ENCODE results near the gene HDAC7. TPM values are rescaled to one million over a fixed set of nuclear protein-coding genes. Genes with fewer than 3 reads are reported as not detected.

Gene HDAC7
- total RNA-seq, 4 donors from 2014 or later: 90.4 to 186 (median 98.4) TPM

DNA sequence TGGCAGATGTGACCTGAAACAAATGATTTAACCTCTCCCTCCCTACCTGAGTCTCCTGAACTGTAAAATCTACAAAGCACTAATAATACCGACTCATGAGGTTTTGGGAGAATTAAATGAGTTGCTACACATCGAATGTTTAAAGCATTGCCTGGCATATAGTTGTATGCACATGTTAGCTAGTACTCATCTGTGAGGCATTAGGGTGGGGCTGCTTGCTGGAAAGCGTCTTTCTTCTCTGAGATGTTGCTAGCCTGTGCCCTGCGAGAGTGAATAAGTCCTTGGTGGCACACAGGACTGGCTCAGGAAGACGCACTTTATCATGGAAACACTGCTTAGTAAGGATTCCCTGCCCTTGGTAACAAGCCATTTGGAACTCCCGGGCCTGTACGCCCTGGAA, 67.2 kb downstream of the HDAC7 start:
- Histone ChIP-seq H3K27ac (peak overlapping the region in 1 of 4 donors; percentile 60), H3K27me3 (no peaks in the 10 kb centered on the region), H3K9me3 (no peaks in the 10 kb centered on the region), H3K36me3 (peaks cover 0 to 5% (median 0%) of the 10 kb centered on the region in 3 donors), H3K4me3 (no peak overlapping the region), H3K4me1 (peaks cover 0 to 37% (median 18%) of the 10 kb centered on the region in 4 donors)
- no peak for DNase-seq (ENCODE audit: low spot score in 2 of 2)
- TF ChIP-seq POLR2A (IDR thresholded peaks at IDR 0.05) (no peak), CTCF (IDR thresholded peaks at IDR 0.05) (no peak), EP300 (IDR thresholded peaks at IDR 0.05) (no peak)
- WGBS, 2 donors: 64 to 75% methylated on average over 7 of the region's 7 CpGs

- Histone ChIP-seq H3K27me3 (no peaks in the 10 kb centered on the region), H3K9me3 (no peaks in the 10 kb centered on the region), H3K27ac (no peak overlapping the region), H3K4me1 (peaks cover 0 to 36% (median 18%) of the 10 kb centered on the region in 4 donors), H3K4me3 (no peak overlapping the region), H3K36me3 (peaks cover 0 to 5% (median 0%) of the 10 kb centered on the region in 3 donors)
- no peak for TF ChIP-seq POLR2A (IDR thresholded peaks at IDR 0.05)
- TF ChIP-seq EP300 (IDR thresholded peaks at IDR 0.05): no peak
- no peak for TF ChIP-seq CTCF (IDR thresholded peaks at IDR 0.05)
- 81 to 92% methylated on average over 3 to 4 of the region's 4 CpGs for WGBS, 2 donors
- DNase-seq (ENCODE audit: low spot score in 2 of 2): no peak
These were observed 67.6 kb downstream of the HDAC7 start for GRCh38 chr12:47752121-47752520.

DNA sequence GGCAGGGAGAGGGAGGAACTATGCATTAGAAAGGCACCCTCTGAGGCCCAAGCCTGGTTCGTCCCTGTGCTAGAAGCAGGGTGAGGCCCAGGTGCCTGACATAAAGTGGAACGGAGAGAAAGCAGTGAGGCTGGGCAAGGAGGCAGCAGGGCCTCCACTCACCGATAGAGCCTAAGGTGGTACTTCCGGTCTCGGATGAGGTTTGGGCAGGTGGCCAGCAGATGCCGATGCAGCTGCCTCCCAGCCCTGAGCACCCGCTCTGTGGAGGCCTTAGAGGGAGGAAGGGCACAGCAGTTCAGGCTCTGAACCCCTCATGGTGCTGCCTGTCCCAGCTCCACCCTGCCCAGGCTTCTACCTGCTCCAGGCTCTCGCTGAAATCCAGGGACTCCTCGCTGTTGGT, 68.1 kb downstream of the HDAC7 start:
- DNase-seq (ENCODE audit: low spot score in 2 of 2): no peak
- 74 to 77% methylated on average over 9 of the region's 9 CpGs for WGBS, 2 donors
- Histone ChIP-seq H3K27ac (no peak overlapping the region), H3K27me3 (no peaks in the 10 kb centered on the region), H3K4me1 (peaks cover 0 to 36% (median 18%) of the 10 kb centered on the region in 4 donors), H3K9me3 (no peaks in the 10 kb centered on the region), H3K4me3 (no peak overlapping the region), H3K36me3 (peaks cover 0 to 5% (median 0%) of the 10 kb centered on the region in 3 donors)
- TF ChIP-seq CTCF (IDR thresholded peaks at IDR 0.05) (no peak), EP300 (IDR thresholded peaks at IDR 0.05) (no peak), POLR2A (IDR thresholded peaks at IDR 0.05) (no peak)

DNA sequence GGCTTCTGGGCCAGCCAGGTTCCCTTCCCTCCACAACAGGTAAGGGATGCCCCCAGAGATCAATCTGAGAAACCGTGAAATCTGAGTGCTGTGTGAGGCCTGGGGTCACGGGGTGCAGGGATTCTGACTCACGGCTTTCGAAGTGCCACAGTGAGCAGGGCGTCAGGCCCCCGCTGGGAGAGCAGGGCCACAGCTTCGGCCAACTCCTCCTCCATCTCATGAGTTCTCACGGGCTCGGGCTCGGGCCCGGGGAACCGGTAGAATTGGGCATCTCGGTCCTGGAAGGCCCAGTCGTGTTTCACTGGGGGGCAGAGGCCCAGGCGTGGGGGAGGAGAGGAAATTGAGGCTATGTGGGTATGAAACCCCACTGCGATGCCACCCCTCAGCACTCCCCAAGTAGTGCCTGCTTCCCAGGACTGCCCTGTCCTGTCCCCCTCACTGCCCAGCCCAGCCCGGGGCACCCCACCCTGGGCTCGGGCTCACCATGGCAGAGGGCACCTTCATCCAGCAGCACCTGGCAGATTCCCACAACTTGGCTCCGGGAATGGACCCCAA, 68.7 kb downstream of the HDAC7 start:
- Histone ChIP-seq H3K27me3 (no peaks in the 10 kb centered on the region), H3K27ac (no peak overlapping the region), H3K36me3 (peaks cover 0 to 5% (median 0%) of the 10 kb centered on the region in 3 donors), H3K4me1 (peaks cover 0 to 31% (median 18%) of the 10 kb centered on the region in 4 donors), H3K9me3 (no peaks in the 10 kb centered on the region), H3K4me3 (no peak overlapping the region)
- no peak for DNase-seq (ENCODE audit: low spot score in 2 of 2)
- WGBS, 2 donors: 86 to 88% methylated on average over 16 to 17 of the region's 19 CpGs
- TF ChIP-seq EP300 (IDR thresholded peaks at IDR 0.05) (no peak), POLR2A (IDR thresholded peaks at IDR 0.05) (no peak), CTCF (IDR thresholded peaks at IDR 0.05) (no peak)

DNA sequence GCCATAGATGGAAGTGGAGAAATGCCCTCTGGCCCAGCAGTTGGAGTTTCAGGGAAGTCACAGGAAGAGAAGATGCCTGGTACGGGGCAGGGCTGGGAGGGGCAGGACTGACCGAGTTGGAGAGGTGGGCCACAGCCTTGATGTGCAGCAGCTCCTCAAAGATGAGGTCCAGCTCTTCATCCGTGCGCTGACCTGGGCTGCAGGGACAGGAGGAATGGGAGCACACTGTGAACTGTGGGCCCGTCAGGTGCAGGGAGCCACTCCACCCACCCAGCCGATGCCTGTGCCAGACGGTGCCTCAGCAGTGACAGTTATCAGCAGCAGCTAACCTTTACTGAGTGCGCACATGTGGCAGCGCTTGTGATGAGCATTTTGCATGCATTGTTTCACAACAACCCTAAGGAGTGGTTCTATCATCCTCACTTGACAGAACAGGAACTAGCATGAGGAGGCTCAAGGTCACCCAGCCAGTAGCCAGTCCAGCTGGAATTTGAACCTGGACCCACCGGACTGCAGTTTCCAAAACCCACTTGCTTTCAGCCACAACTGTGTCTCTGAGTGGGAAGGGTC, 69.4 kb downstream of the HDAC7 start:
- 84 to 87% methylated on average over 10 of the region's 10 CpGs for WGBS, 2 donors
- Histone ChIP-seq H3K36me3 (peaks cover 0 to 5% (median 0%) of the 10 kb centered on the region in 3 donors), H3K27me3 (no peaks in the 10 kb centered on the region), H3K4me1 (peaks cover 0 to 26% (median 16%) of the 10 kb centered on the region in 4 donors), H3K9me3 (no peaks in the 10 kb centered on the region), H3K27ac (no peak overlapping the region), H3K4me3 (no peak overlapping the region)
- no peak for DNase-seq (ENCODE audit: low spot score in 2 of 2)
- TF ChIP-seq POLR2A (IDR thresholded peaks at IDR 0.05): no peak
- TF ChIP-seq CTCF (IDR thresholded peaks at IDR 0.05): no peak
- no peak for TF ChIP-seq EP300 (IDR thresholded peaks at IDR 0.05)

Measured in tibial nerve (tissue), 4 donors.